Stimulated activated CD8-positive, alpha-beta memory T cell treated with anti-CD3 and anti-CD28 coated beads, Interleukin-15, amount 100 ng/mL, for 24 hours (primary cell): ENCODE data around the gene GLRA1.
"Not testable (repeated sequence)": the region's sequence is repeated elsewhere in the genome, so short reads cannot be mapped to it uniquely, and the experiment has no call there.

ENCODE experiments used
- DNase-seq: peaks from one replicate; pipeline ENCODE4 v3.0.0-alpha.2; 2020; ENCODE audit warnings: low read depth

GLRA1 gene

GRCh38 chr5:151812757-151813309, 111.8 kb downstream of the GLRA1 start:
- no peak for DNase-seq

GRCh38 chr5:151811593-151812321, 112.9 kb downstream of the GLRA1 start:
- DNase-seq: no peak

GRCh38 chr5:151810897-151811296, 113.8 kb downstream of the GLRA1 start:
- DNase-seq: no peak

GRCh38 chr5:151810449-151810848, 114.2 kb downstream of the GLRA1 start:
- DNase-seq: no peak

GRCh38 chr5:151808451-151809169, 116.0 kb downstream of the GLRA1 start:
- DNase-seq: no peak

- no peak for DNase-seq
Observed at GRCh38 chr5:151805414-151806223, 119.0 kb downstream of the GLRA1 start.

GRCh38 chr5:151800532-151800931, 124.1 kb downstream of the GLRA1 start:
- DNase-seq: no peak

- DNase-seq: no peak
Observed at GRCh38 chr5:151799407-151799806, 125.2 kb downstream of the GLRA1 start.

- no peak for DNase-seq
Observed at GRCh38 chr5:151798674-151799073, 126.0 kb downstream of the GLRA1 start.

GRCh38 chr5:151795426-151795825, 129.2 kb downstream of the GLRA1 start:
- DNase-seq: no peak

GRCh38 chr5:151793358-151793757, 131.3 kb downstream of the GLRA1 start:
- no peak for DNase-seq

- no peak for DNase-seq
Observed at GRCh38 chr5:151787817-151788216, 136.8 kb downstream of the GLRA1 start.

GRCh38 chr5:151786468-151786867, 138.2 kb downstream of the GLRA1 start:
- DNase-seq: no peak

GRCh38 chr5:151784141-151784540, 140.5 kb downstream of the GLRA1 start:
- DNase-seq: no peak

GRCh38 chr5:151783664-151784063, 141.0 kb downstream of the GLRA1 start:
- not testable (repeated sequence) for DNase-seq

- DNase-seq: no peak
Observed at GRCh38 chr5:151781201-151781600, 143.4 kb downstream of the GLRA1 start.

- no peak for DNase-seq
Observed at GRCh38 chr5:151780348-151780747, 144.3 kb downstream of the GLRA1 start.

GRCh38 chr5:151779531-151780125, 145.0 kb downstream of the GLRA1 start:
- DNase-seq: no peak

GRCh38 chr5:151775025-151775606, 149.5 kb downstream of the GLRA1 start:
- no peak for DNase-seq

GRCh38 chr5:151773951-151774350, 150.7 kb downstream of the GLRA1 start:
- DNase-seq: no peak

GRCh38 chr5:151772846-151773561, 151.6 kb downstream of the GLRA1 start:
- DNase-seq: no peak
